AG04450 (cell line): Measurements from ENCODE around the gene TNFSF9. TPM values are rescaled to one million over a fixed set of nuclear protein-coding genes. Genes with fewer than 3 reads are reported as not detected.
"Not testable (repeated sequence)": the region's sequence is repeated elsewhere in the genome, so short reads cannot be mapped to it uniquely, and the experiment has no call there.

Experiments
- CTCF ChIA-PET: fragments of 300-600, 350-600 bp; formaldehyde crosslinking; extraction: SDS; loops from one replicate; lab custom pipeline; 2022; ENCODE audit warnings: antibody characterized with exemption, inconsistent platforms; lab: Charles Lee
- POLR2A ChIA-PET: fragments of 350-600 bp; formaldehyde crosslinking; extraction: SDS; loops from one replicate; lab custom pipeline; 2021; ENCODE audit warnings: antibody characterized with exemption, inconsistent platforms; lab: Yijun Ruan, JAX
- DNase-seq: peaks from one replicate; pipeline ENCODE4 v3.0.0-alpha.2; 2011; ENCODE audit warnings: low read depth, low spot score
- H3K27ac ChIP-seq: one replicate; pipeline ENCODE4 v1.5.1; 2012; ENCODE audit warnings: low read depth, low read length, control low read depth
- H3K27me3 ChIP-seq: one replicate; pipeline ENCODE4 v1.6.0; 2012; ENCODE audit warnings: low read length; ENCODE audit not compliant: control insufficient read depth, insufficient read depth
- H3K4me3 ChIP-seq: 2 replicates; pipeline ENCODE4 v1.5.1; 2011; ENCODE audit warnings: mild to moderate bottlenecking, low read depth, low read length, control low read depth
- H3K9me3 ChIP-seq: 2 replicates; pipeline ENCODE4 v1.5.1; 2012; ENCODE audit warnings: low read length; ENCODE audit not compliant: control insufficient read depth, insufficient read depth
- CTCF ChIP-seq: IDR thresholded peaks from 2 replicates; pipeline ENCODE4 v1.5.1; 2011; ENCODE audit warnings: low read depth, low read length, control low read depth, inconsistent platforms
- polyA plus RNA-seq: library from polyadenylated mRNA; depleted of rRNA; stranded (reverse); fragments of >200 nt; gene quantifications from 2 replicates; pipeline ENCODE4 v1.2.3, GENCODE V29; 2011

The TNFSF9 gene
- polyA plus RNA-seq, 1 experiment, result 0.14 TPM

- Histone ChIP-seq H3K27ac (no peak overlapping the region), H3K4me3 (no peak overlapping the region), H3K9me3 (no peaks in the 10 kb centered on the region; the same call in 1 of the 2 replicates), H3K27me3 (peaks cover 9% of the 10 kb centered on the region)
- DNase-seq, result no peak
- CTCF ChIA-PET, result interaction anchor here (1.0 kb wide), 1 partner anchor 201 kb away, joined by 3 read pairs; no protein-coding TSS in a partner anchor
- no peak for TF ChIP-seq CTCF
- POLR2A ChIA-PET, result no interaction called here
These were observed 4.8 kb downstream of the TNFSF9 start for GRCh38 chr19:6535558-6536137.

- ChIA-PET POLR2A (no interaction called here), CTCF (no interaction called here)
- H3K27me3 ChIP-seq, result no peaks in the 10 kb centered on the region
- no peak overlapping the region for H3K4me3 ChIP-seq
- no peaks in the 10 kb centered on the region; the same call in 1 of the 2 replicates for H3K9me3 ChIP-seq
- no peak for DNase-seq
- no peak overlapping the region for H3K27ac ChIP-seq
- TF ChIP-seq CTCF, result no peak
These were observed 8.7 kb downstream of the TNFSF9 start for GRCh38 chr19:6539514-6539913.

DNA sequence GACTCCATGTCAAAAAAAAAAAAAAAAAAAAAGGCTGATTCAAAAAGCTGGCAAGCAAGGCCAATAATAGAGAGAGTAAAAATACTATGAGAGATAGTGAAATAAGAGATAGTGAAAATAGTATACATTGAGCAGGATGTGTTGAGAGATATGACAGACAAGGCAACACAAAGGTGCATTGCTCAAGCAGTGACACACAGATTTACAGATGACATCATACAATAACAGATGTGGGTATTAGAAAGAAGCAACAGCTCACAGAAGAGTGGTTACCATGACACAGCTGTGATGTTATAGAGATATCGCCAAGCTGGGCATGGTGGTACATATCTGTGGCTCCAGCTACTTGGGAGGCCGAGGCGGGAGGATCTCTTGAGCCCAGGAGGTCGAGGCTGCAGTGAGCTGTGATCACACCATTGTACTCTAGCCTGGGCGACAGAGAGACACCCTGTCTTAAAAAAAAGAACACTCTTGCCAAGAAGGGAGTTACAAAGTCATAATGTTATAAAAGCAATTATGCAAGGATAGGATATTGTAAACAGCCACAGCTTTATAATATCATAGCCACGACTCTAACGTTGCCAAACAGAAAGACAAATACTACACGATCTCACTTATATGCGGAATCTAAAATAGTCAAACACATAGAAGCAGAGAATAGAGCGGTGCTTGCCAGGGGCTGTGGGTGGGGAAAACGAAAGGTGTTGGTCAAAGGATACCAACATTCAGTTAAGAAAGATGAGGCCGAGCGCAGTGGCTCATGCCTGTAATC is 10.3 kb downstream of the TNFSF9 start:
- no peak for DNase-seq
- Histone ChIP-seq H3K9me3 (no peaks in the 10 kb centered on the region), H3K27ac (no peak overlapping the region), H3K27me3 (no peaks in the 10 kb centered on the region), H3K4me3 (no peak overlapping the region)
- TF ChIP-seq CTCF, result no peak
- POLR2A ChIA-PET, result interaction anchor here (0.6 kb wide), 1 partner anchor 28 kb away, joined by 3 read pairs; no protein-coding TSS in a partner anchor
- CTCF ChIA-PET, result interaction anchor here (0.7 kb wide), 1 partner anchor 270 kb away, joined by 3 read pairs; no protein-coding TSS in a partner anchor

DNA sequence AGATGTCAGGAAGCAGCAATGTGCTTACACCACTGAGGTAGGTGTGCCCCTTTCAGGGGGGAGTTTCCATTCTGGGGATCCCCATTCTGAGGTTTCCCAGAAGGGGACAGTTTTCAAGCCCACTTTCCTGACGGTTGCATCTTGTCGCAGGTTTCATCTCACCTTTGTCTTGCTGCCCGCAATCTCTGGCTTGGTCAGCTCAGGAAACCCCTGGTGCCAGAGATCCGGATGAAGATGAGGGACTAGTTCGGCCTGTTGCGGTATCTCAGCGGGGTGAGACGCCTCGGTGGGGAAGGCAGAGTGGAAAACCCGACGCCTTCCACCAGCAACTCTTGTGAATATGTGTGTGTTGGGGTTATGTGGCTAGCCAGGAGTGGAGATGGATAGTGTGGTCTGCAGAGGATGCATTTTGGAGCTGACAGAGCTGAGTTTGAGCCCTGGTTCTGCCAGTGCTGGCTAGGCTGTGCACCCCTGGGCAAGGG is 13.1 kb downstream of the TNFSF9 start:
- TF ChIP-seq CTCF, result no peak
- no peak overlapping the region for H3K4me3 ChIP-seq
- no peak overlapping the region for H3K27ac ChIP-seq
- H3K9me3 ChIP-seq, result no peaks in the 10 kb centered on the region
- no peak for DNase-seq
- ChIA-PET POLR2A (no interaction called here), CTCF (no interaction called here)
- no peaks in the 10 kb centered on the region for H3K27me3 ChIP-seq

- peaks cover 11% of the 10 kb centered on the region; the same call in 1 of the 2 replicates for H3K9me3 ChIP-seq
- H3K27me3 ChIP-seq, DNase-seq, CTCF ChIA-PET, H3K4me3 ChIP-seq, H3K27ac ChIP-seq: not testable (repeated sequence)
- POLR2A ChIA-PET, result interaction anchor here (0.5 kb wide), 1 partner anchor 29 kb away, joined by 11 read pairs; no protein-coding TSS in a partner anchor
These were observed 19.9 kb downstream of the TNFSF9 start for GRCh38 chr19:6550679-6551078.
